IMR-90 (cell line): ENCODE results near the gene CASZ1. TPM values are rescaled to one million over a fixed set of nuclear protein-coding genes. Genes with fewer than 3 reads are reported as not detected.

Experiments
- ATAC-seq: fragments of 200-7000 bp; cut with Tn5 transposase; 2 replicates; pipeline ENCODE4 v1.9.1; 2020; ENCODE audit warnings: low read depth, mild to moderate bottlenecking, moderate library complexity
- BruUV-seq: library from RNA; stranded (reverse); fragments of 400-500 nt; replicated peaks from 2 replicates; lab custom pipeline; 2021; lab: Mats Ljungman, UMichigan
- CTCF ChIA-PET: fragments of 300-600 bp; formaldehyde crosslinking; extraction: SDS; loops from one replicate; lab custom pipeline; 2021; ENCODE audit warnings: antibody characterized with exemption; lab: Yijun Ruan, JAX
- POLR2A ChIA-PET: fragments of 300-600 bp; sonication (Branson Sonifier 250); formaldehyde crosslinking; loops from one replicate; lab custom pipeline; 2022; ENCODE audit warnings: antibody characterized with exemption; ENCODE audit not compliant: unreplicated experiment; lab: Charles Lee
- DNase-seq: peaks from one replicate; pipeline ENCODE4 v3.0.0; 2013
- H2AFZ ChIP-seq: replicated peaks from 2 replicates; pipeline ENCODE3; 2013; ENCODE audit warnings: low read length, mild to moderate bottlenecking; ENCODE audit not compliant: poor library complexity
- H2AK5ac ChIP-seq: 2 replicates; pipeline ENCODE4 v1.6.1; 2013; ENCODE audit warnings: low read depth, low read length, inconsistent platforms
- H2AK9ac ChIP-seq: replicated peaks from 2 replicates; pipeline ENCODE3; 2013; ENCODE audit warnings: mild to moderate bottlenecking, low read depth, low read length, moderate library complexity; ENCODE audit not compliant: poor library complexity
- H2BK120ac ChIP-seq: 2 replicates; pipeline ENCODE4 v1.6.1; 2013; ENCODE audit warnings: low read depth, low read length, inconsistent platforms
- H2BK15ac ChIP-seq: 3 replicates; pipeline ENCODE4 v1.6.1; 2013; ENCODE audit warnings: low read depth, low read length, inconsistent platforms
- H2BK20ac ChIP-seq: 2 replicates; pipeline ENCODE4 v1.6.1; 2013; ENCODE audit warnings: low read depth, mild to moderate bottlenecking, inconsistent platforms, low read length, moderate library complexity
- H2BK5ac ChIP-seq: 2 replicates; pipeline ENCODE4 v1.6.1; 2013; ENCODE audit warnings: mild to moderate bottlenecking, low read depth, low read length, inconsistent platforms; ENCODE audit not compliant: poor library complexity, severe bottlenecking
- H3K14ac ChIP-seq: replicated peaks from 2 replicates; pipeline ENCODE4 v1.6.1; 2013; ENCODE audit warnings: low read depth, low read length, inconsistent platforms
- H3K18ac ChIP-seq: 2 replicates; pipeline ENCODE4 v1.6.1; 2013; ENCODE audit warnings: low read depth, low read length, control low read depth
- H3K23ac ChIP-seq: 2 replicates; pipeline ENCODE4 v1.6.1; 2013; ENCODE audit warnings: low read depth, low read length, inconsistent platforms
- H3K27ac ChIP-seq: 2 replicates; pipeline ENCODE4 v1.5.1; 2013; ENCODE audit warnings: mild to moderate bottlenecking, control low read depth, low read length; ENCODE audit not compliant: insufficient read depth
- H3K27me3 ChIP-seq: 2 replicates; pipeline ENCODE4 v1.6.1; 2013; ENCODE audit warnings: low read length; ENCODE audit not compliant: control insufficient read depth, insufficient read depth
- H3K36me3 ChIP-seq: 2 replicates; pipeline ENCODE4 v1.6.1; 2013; ENCODE audit warnings: low read length, mixed read lengths; ENCODE audit not compliant: control insufficient read depth, insufficient read depth
- H3K4ac ChIP-seq: 2 replicates; pipeline ENCODE4 v1.6.1; 2013; ENCODE audit warnings: low read depth, low read length, inconsistent platforms
- H3K4me1 ChIP-seq: 2 replicates; pipeline ENCODE4 v1.6.1; 2013; ENCODE audit warnings: low read length, mixed read lengths; ENCODE audit not compliant: control insufficient read depth, insufficient read depth
- H3K4me2 ChIP-seq: 2 replicates; pipeline ENCODE4 v1.6.1; 2013; ENCODE audit warnings: low read depth, mild to moderate bottlenecking, control low read depth, low read length, moderate library complexity
- H3K4me3 ChIP-seq: 2 replicates; pipeline ENCODE4 v1.5.1; 2013; ENCODE audit warnings: low read depth, mild to moderate bottlenecking, control low read depth, low read length, moderate library complexity; ENCODE audit not compliant: insufficient read depth
- H3K56ac ChIP-seq: 2 replicates; pipeline ENCODE4 v1.6.1; 2013; ENCODE audit warnings: low read length, inconsistent platforms; ENCODE audit not compliant: insufficient read depth; ENCODE audit errors: extremely low read depth
- H3K79me1 ChIP-seq, 2 experiments: 2 replicates each; pipeline ENCODE4 v1.6.1; 2013; ENCODE audit warnings: low read length in 2 of 2, inconsistent platforms in 1 of 2, low read depth in 1 of 2
- H3K9ac ChIP-seq: 2 replicates; pipeline ENCODE4 v1.6.1; 2013; ENCODE audit warnings: low read depth, low read length, control low read depth
- H3K9me1 ChIP-seq: 2 replicates; pipeline ENCODE4 v1.6.1; 2013; ENCODE audit warnings: low read length, inconsistent platforms; ENCODE audit not compliant: insufficient read depth
- H3K9me3 ChIP-seq: 2 replicates; pipeline ENCODE4 v1.6.1; 2013; ENCODE audit warnings: low read length; ENCODE audit not compliant: control insufficient read depth, insufficient read depth
- H4K20me1 ChIP-seq: 2 replicates; pipeline ENCODE4 v1.6.1; 2013; ENCODE audit warnings: low read length, inconsistent platforms; ENCODE audit not compliant: insufficient read depth
- H4K5ac ChIP-seq: 2 replicates; pipeline ENCODE4 v1.6.1; 2013; ENCODE audit warnings: mild to moderate bottlenecking, low read depth, low read length, control low read depth
- H4K8ac ChIP-seq, 2 experiments: 2 replicates each; pipeline ENCODE4 v1.6.1; 2013; ENCODE audit warnings: low read depth in 2 of 2, low read length in 2 of 2, control low read depth in 1 of 2, inconsistent platforms in 1 of 2
- H4K91ac ChIP-seq: 2 replicates; pipeline ENCODE4 v1.6.1; 2013; ENCODE audit warnings: low read depth, low read length, inconsistent platforms; ENCODE audit not compliant: insufficient read depth
- CEBPB ChIP-seq: IDR thresholded peaks from 2 replicates; pipeline ENCODE4 v1.6.1; 2012; ENCODE audit warnings: low read depth, low read length, improper control_type of control experiment
- MXI1 ChIP-seq: IDR thresholded peaks from 2 replicates; pipeline ENCODE4 v1.6.1; 2012; ENCODE audit warnings: low read depth, mild to moderate bottlenecking, low read length, moderate library complexity, borderline replicate concordance
- RAD21 ChIP-seq: IDR thresholded peaks from 2 replicates; pipeline ENCODE4 v1.6.1; 2012; ENCODE audit warnings: low read length, improper control_type of control experiment
- RFX5 ChIP-seq: IDR thresholded peaks from 2 replicates; pipeline ENCODE4 v1.8.0; 2012; ENCODE audit warnings: low read depth, mild to moderate bottlenecking, low read length, moderate library complexity
- WGBS, 2 experiments: methylation state at CpG; one replicate each; pipeline versions ENCODE4 v1.1.5 to v1.1.7; 2013; ENCODE audit warnings: missing lambda C conversion rate in 2 of 2; ENCODE audit not compliant: insufficient read length in 1 of 2; ENCODE audit errors: extremely low coverage in 2 of 2; 5-methylcytosine and 5-hydroxymethylcytosine counted together
- dilution Hi-C: fragments of 300-500 bp; cut with HindIII; formaldehyde crosslinking; loops from one replicate; pipeline ENCODE4 v1.14.3; 2018; ENCODE audit warnings: low sequenced_read_pairs; ENCODE audit not compliant: unreplicated experiment
- in situ Hi-C: fragments of 300-500 bp; cut with MboI; formaldehyde crosslinking; loops from 3 replicates; pipeline ENCODE4 v1.14.3; 2019; ENCODE audit warnings: low sequenced_read_pairs, inconsistent platforms, mixed read lengths
- intact Hi-C: fragments of 100-400 bp; cut with micrococcal nuclease; formaldehyde crosslinking; loops from 2 replicates; pipeline ENCODE4 v1.10.0; 2022
- polyA plus RNA-seq, 3 experiments: library from polyadenylated mRNA; depleted of rRNA; stranded (reverse); fragments of >200 nt; gene quantifications; 2 replicates each; pipeline ENCODE4 v1.2.3, GENCODE V29; 2012; ENCODE audit warnings: low replicate concordance in 1 of 3
- total RNA-seq: library from RNA; depleted of rRNA; stranded (reverse); fragments of >200 nt; gene quantifications from 2 replicates; pipeline ENCODE4 v1.2.3, GENCODE V29; 2012
- TF ChIP-seq, protein P1 (sequence below): fragments of 150-350 bp; IDR thresholded peaks from 2 replicates; pipeline ENCODE4 v1.6.1; 2017; ENCODE audit warnings: mild to moderate bottlenecking, antibody characterized with exemption, low read length, low read depth
- TF ChIP-seq, protein P2 (sequence below): conservative IDR thresholded peaks from 2 replicates; pipeline ENCODE4 v1.5.1; 2012; ENCODE audit warnings: mild to moderate bottlenecking, low read depth, low read length, improper control_type of control experiment

CASZ1 gene
- total and polyA plus RNA-seq, 2 of the 4 experiments (the other 2 are of a cell fraction), result 0.18 to 0.24 TPM

DNA sequence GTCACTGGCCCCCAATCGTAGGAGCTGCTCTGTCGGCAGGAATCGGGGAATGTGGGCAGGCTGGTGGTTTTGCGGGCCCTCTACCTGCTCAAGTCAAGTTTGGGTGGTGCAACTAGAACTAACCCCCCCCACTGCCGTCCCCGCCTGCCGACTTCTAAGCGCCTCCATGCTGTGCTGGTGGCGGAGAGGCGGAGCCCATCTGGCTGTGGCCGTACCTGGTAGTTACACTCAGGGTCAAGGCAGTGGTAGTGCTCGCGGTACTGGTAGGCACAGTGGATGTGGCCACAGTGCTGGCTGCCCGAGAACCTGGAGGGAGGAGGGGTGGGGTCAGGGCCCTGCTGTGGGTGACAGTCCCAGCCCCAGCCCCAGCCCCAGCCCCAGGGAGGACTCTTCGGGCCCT is 140.0 kb downstream of the CASZ1 start:
- Histone ChIP-seq H3K79me1 (no peaks in the 10 kb centered on the region), H3K56ac (no peak overlapping the region), H4K5ac (no peak overlapping the region), H4K8ac (no peak overlapping the region), H2BK5ac (no peak overlapping the region), H4K20me1 (no peaks in the 10 kb centered on the region), H4K91ac (no peak overlapping the region), H2BK15ac (no peak overlapping the region), H3K9me3 (no peaks in the 10 kb centered on the region), H3K23ac (no peak overlapping the region), H3K4me1 (0 out of 2 replicates have a peak, but pooled peaks cover 1% of the 10 kb centered on the region), H3K4me3 (no peak overlapping the region), H2BK120ac (no peak overlapping the region), H3K27me3 (no peaks in the 10 kb centered on the region; the same call in 1 of the 2 replicates), H3K4me2 (no peak overlapping the region), H3K14ac (no peak overlapping the region), H2AK5ac (no peak overlapping the region), H3K9ac (no peak overlapping the region), H3K18ac (no peak overlapping the region), H3K27ac (no peak overlapping the region), H2BK20ac (no peak overlapping the region), H3K4ac (no peak overlapping the region), H2AK9ac (no peak overlapping the region), H2AFZ (no peak overlapping the region), H3K36me3 (no peaks in the 10 kb centered on the region), H3K9me1 (no peaks in the 10 kb centered on the region)
- dilution Hi-C loops, result no loop called here
- DNase-seq (no peak), ATAC-seq (no peak)
- in situ Hi-C loops, result no loop called here
- ChIA-PET POLR2A (no interaction called here), CTCF (no interaction called here)
- no TSS peak for BruUV-seq
- intact Hi-C loops, result no loop called here
- TF ChIP-seq RFX5, result no peak
- TF ChIP-seq, protein P1, sequence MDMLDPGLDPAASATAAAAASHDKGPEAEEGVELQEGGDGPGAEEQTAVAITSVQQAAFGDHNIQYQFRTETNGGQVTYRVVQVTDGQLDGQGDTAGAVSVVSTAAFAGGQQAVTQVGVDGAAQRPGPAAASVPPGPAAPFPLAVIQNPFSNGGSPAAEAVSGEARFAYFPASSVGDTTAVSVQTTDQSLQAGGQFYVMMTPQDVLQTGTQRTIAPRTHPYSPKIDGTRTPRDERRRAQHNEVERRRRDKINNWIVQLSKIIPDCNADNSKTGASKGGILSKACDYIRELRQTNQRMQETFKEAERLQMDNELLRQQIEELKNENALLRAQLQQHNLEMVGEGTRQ, result no peak
- no peak for TF ChIP-seq RAD21
- TF ChIP-seq MXI1, result no peak
- TF ChIP-seq CEBPB, result no peak
- TF ChIP-seq, protein P2, sequence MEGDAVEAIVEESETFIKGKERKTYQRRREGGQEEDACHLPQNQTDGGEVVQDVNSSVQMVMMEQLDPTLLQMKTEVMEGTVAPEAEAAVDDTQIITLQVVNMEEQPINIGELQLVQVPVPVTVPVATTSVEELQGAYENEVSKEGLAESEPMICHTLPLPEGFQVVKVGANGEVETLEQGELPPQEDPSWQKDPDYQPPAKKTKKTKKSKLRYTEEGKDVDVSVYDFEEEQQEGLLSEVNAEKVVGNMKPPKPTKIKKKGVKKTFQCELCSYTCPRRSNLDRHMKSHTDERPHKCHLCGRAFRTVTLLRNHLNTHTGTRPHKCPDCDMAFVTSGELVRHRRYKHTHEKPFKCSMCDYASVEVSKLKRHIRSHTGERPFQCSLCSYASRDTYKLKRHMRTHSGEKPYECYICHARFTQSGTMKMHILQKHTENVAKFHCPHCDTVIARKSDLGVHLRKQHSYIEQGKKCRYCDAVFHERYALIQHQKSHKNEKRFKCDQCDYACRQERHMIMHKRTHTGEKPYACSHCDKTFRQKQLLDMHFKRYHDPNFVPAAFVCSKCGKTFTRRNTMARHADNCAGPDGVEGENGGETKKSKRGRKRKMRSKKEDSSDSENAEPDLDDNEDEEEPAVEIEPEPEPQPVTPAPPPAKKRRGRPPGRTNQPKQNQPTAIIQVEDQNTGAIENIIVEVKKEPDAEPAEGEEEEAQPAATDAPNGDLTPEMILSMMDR, result no peak
- 96% methylated on average over 7 of the region's 15 CpGs; no CpG with 5 or more reads in 1 of the 2 experiments for WGBS, 2 experiments
